Ureter (tissue), 1 donor: ENCODE results near the gene SPATA3. TPM values are rescaled to one million over a fixed set of nuclear protein-coding genes. Genes with fewer than 3 reads are reported as not detected.

Source experiments
- DNase-seq: peaks from one replicate; pipeline ENCODE4 v3.0.0-alpha.2; 2020; ENCODE audit warnings: low spot score
- total RNA-seq: library from RNA; stranded (reverse); gene quantifications from one replicate; pipeline ENCODE4 v1.2.4, GENCODE V29; 2023
- donor health status: DM: yes; HTN: yes; CAD: no.

The SPATA3 gene
- total RNA-seq = not detected

DNA sequence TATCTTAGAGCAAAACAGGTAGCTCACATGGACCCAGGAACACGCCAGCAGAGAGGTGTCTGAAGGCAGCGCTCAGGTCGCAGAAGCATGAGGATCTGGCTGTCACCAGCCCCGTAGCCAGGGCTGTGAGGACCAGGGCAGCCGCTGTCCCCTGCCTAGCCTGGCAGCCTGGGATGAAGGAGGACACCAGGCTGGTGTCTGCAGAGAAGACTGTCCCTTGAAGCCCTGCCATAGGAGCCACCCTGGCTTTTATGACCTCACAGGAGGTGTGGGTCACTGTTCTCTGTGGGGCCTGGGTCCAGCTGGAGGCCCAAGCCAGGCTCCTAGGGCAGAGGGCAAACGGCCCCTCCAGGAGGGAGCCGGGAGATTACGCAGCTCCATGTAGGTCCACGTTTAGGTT is at the start of gene SPATA3:
SPATA3 (plus strand) TSS at position 301 of the 400 bp plus-strand sequence. CDS start 113 bp downstream, outside the sequence.
- DNase-seq = no peak

DNA sequence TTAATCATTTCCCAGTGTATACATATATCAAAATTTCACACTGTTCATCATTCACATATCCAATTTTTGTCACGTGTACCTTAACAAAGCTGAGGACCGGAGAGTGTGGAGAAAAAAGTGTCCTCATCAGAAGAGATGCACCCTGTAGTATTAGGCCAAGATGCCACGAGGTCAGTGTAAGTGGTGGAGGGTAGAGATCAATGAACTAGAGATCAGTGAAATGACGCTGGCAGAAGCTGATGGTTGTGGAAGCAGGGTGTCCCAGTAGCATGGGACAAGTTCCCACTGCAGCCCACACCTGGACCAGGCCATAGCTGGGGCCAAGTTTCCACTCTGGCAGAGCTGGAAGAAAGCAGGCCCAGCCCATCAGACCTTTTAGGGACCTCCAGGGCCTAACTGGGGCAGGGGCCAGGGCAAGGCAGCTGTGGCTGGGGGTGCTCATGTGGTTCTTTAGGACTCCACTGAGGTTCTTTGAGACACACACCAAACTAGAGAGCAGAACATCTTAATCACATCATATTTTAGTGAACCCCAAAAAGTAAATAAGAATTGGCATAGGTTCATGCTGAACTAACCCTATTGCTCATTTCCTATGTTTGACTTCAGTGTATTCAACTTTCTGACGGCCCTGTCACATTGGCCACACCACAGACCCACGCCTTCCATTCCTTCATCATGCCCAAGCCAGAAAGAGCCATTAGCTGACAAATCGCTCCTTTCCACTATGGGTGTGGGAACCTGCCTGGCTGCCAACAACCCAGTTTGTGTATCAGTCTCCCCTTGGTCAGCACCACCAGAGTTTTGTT is 49.3 kb upstream of the SPATA3 start:
- no peak for DNase-seq

GRCh38 chr2:230947235-230947576 is 48.7 kb upstream of the SPATA3 start:
- DNase-seq = no peak

GRCh38 chr2:230947908-230948365 is 48.0 kb upstream of the SPATA3 start:
- DNase-seq = no peak

- DNase-seq = no peak
Measured at GRCh38 chr2:230949966-230950873, 45.7 kb upstream of the SPATA3 start.

DNA sequence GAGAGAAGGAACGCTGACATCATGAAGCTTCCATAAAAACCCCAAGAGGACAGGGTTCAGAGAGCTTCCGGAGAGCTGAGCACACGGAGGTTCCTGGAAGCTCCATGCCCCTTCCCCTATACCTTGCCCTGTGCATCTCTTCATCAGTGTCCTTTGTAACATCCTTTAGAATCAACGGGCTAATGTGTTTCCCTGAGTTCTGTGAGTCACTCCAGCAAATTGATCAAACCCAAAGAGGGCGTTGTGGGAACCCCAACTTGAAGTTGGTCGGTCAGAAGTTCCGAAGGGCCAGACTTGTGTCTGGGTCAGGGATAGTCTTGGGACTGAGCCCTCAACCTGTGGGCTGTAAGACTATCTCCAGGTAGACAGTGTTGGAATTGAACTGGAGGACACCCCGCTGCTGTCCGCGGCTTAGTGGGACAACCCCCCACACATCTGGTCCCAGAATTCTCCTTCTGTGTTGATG is 45.0 kb upstream of the SPATA3 start:
- no peak for DNase-seq

DNA sequence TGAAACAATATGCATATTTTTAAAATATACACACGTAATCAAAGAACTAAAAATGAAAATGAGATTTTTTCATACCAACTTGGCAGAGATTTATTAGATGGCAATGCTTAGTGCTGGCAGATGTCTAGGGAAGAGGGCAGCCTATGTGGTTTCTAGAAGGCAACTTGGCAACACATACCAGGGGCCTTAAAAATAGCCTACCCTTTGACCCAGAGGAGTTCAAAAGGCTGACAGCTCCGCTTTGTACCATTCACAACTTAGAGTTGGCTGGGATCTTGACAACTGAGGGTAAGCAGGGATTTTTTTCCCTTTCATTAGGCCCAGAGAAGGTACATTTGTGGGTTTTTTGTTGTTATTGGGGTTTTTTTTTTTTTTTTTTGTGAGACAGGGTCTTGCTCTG is 44.5 kb upstream of the SPATA3 start:
- no peak for DNase-seq

GRCh38 chr2:230952226-230952956 is 43.5 kb upstream of the SPATA3 start:
- no peak for DNase-seq

GRCh38 chr2:230953845-230954244 is 42.1 kb upstream of the SPATA3 start:
- no peak for DNase-seq

GRCh38 chr2:230954746-230955145 is 41.2 kb upstream of the SPATA3 start:
- DNase-seq = no peak

GRCh38 chr2:230955163-230955737 is 40.7 kb upstream of the SPATA3 start:
- no peak for DNase-seq

- DNase-seq = no peak
Measured at GRCh38 chr2:230956827-230957755, 38.8 kb upstream of the SPATA3 start.

DNA sequence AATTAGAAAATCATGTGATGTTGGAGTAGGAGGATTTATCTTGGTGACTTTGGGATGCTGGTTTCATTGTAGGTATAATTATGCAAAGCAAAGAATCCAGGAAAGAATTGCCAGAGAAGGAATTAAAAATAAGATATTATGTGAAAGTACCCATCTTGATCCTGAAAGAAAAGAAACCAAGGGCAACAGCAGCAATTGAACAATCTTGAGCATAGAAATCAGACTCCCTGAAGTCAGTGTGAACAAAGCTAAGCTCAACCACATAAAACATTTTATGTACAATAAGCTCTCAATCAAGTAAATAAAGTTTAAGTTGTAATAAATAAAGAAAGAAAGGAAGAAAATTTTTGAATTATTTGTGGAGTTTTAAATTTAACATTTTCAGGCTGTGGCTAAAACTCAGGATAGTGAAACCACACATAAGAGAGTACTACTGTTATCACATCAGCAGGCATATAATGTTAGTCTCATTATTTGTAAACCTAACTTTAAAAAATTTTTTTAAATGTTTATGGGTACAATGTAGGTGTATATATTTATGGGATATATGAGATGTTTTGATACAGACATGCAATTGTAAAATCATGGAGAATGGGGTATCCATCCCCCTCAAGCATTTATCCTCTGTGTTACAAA is 38.0 kb upstream of the SPATA3 start:
- no peak for DNase-seq

DNA sequence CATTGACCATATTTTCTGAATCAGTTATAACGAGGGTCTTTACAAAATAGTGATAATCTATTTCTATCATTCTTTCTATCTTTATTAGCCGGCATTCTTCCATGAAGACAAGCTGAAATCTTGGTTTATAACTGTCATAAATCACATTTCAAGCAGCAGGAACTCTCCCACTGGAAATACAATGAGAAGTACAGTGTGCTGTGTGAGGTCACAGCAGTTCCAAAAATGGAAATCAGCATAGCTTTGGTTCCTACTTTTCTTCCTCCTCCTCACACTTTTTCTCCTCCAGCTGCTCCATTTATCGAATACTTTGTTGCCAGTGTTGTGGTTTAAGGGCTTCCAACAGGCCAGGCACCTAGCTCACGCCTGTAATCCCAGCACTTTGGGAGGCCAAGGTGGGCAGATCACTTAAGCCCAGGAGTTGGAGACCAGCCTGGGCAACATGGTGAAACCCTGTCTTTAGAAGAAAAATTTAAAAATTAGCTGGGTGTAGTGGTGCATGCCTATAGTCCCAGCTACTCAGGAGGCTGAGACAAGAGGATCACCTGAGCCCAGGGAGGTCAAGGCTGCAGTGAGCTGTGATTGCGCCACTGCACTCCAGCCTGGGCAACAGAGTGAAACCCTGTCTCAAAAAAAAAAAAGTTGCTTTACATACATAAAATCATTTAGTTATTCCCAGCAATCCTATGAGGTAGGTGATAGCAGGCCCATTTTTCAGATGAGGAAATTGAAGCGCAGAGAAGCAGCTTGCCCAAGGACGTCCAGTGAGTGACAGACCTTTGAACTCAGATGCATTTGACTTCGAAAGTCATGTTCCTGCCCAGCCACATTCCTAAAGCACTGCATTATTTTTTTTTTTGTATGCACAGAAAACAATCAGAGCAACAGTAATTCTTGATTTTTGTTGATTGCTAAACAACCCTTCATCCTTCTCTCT is 36.8 kb upstream of the SPATA3 start:
- no peak for DNase-seq

GRCh38 chr2:230960026-230960425 is 35.9 kb upstream of the SPATA3 start:
- DNase-seq = no peak

- DNase-seq = no peak
Measured at GRCh38 chr2:230961091-230961491, 34.8 kb upstream of the SPATA3 start.

DNA sequence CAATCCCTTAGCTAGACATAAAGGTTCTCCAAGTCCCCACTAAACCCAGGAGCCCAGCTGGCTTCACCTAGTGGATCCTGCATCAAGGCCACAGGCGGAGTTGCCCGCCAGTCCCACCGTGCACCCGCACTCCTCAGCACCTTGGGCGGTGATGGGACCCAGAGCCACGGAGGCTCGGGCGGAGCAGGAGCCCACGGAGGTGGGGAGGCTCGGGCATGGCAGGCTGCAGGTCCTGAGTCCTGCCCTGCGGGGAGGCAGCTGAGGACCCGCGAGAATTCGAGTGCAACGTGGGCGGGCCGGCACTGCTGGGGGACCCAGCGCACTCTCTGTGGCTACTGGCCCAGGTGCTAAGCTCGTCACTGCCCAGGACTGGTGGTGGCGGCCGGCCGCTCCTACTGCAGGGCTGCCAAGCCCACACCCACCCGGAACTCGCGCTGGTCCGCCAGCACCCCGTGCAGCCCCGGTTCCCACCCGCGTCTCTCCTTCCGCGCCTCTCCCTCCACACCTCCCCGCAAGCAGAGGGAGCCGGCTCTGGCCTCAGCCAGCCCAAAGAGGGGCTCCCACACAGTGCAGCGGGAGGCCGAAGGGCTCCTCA is 31.7 kb upstream of the SPATA3 start:
- no peak for DNase-seq

- no peak for DNase-seq
Measured at GRCh38 chr2:230967113-230967512, 28.8 kb upstream of the SPATA3 start.
